ENCODE results near the gene HCRTR1.

The HCRTR1 gene

DNA sequence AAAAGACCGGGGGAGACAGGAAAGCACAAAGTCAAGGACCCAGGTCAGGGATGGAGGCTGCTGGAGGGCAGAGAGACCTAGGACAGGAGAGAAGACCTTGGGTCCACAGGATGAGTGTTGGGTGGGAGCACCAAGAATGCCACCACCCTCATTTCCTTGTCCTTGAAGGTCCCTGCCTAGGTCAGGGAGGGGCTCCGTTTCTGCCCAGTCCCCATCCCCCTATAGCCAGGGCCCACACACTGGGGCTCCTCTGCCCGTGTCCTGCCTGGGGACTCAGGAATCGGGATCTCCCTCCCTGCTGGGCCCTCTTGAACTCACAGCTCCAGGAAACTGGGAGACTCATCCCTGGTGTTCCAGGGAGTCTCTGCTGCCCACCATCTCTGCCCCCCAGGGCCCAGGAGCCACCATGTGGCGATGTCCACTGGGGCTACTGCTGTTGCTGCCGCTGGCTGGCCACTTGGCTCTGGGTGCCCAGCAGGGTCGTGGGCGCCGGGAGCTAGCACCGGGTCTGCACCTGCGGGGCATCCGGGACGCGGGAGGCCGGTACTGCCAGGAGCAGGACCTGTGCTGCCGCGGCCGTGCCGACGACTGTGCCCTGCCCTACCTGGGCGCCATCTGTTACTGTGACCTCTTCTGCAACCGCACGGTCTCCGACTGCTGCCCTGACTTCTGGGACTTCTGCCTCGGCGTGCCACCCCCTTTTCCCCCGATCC is 40.6 kb upstream of the HCRTR1 start:
- Mint-ChIP-seq H3K4me3 (no peak overlapping the region), H3K27ac (no peak overlapping the region), H3K36me3 (ENCODE audit: low read depth) (no peaks in the 10 kb centered on the region), H3K27me3 (ENCODE audit: low read depth) (peaks cover 12% of the 10 kb centered on the region), H3K4me1 (ENCODE audit: low read depth) (peaks cover 3% of the 10 kb centered on the region), H3K9me3 (no peaks in the 10 kb centered on the region)

DNA sequence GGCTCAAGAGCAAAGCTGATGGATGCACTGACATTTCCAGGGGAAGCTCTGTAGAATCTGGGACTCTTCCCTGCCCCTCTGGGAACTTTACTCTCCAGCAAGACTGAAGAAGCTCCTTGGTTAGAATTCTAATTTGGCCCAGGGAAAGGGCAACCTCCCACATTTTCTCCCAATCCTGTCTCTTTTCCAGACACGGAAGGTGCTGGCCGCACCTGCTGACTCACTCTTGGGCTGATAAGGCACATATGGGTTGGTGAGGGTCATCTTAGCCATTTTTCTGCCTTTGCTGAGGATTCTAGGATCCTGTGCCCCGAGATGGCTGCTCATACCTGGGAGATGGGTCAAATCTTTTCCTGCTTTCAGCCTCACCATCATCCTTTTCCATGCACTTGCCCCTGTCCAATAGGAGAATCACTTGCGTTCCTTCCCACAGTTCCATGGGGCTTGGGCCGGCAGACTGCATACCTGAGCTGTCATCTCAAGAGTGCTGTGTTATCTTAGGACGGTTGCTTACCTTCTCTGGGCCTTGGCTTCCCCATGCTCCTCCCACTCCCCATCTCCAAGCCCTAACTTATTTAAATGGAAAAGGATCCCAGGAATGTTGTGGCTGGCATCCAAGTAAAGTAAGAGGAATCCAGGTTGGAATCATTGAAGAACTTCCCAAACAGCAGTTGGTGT is 39.8 kb upstream of the HCRTR1 start:
- peaks cover 3% of the 10 kb centered on the region for H3K4me1 Mint-ChIP-seq (ENCODE audit: low read depth)
- peaks cover 12% of the 10 kb centered on the region for H3K27me3 Mint-ChIP-seq (ENCODE audit: low read depth)
- H3K4me3 Mint-ChIP-seq, result no peak overlapping the region
- no peaks in the 10 kb centered on the region for H3K36me3 Mint-ChIP-seq (ENCODE audit: low read depth)
- H3K9me3 Mint-ChIP-seq, result no peaks in the 10 kb centered on the region
- no peak overlapping the region for H3K27ac Mint-ChIP-seq

GRCh38 chr1:31579374-31579773 is 38.1 kb upstream of the HCRTR1 start:
- Mint-ChIP-seq H3K4me3 (no peak overlapping the region), H3K27me3 (ENCODE audit: low read depth) (peaks cover 12% of the 10 kb centered on the region), H3K9me3 (no peaks in the 10 kb centered on the region), H3K4me1 (ENCODE audit: low read depth) (peaks cover 3% of the 10 kb centered on the region), H3K27ac (no peak overlapping the region), H3K36me3 (ENCODE audit: low read depth) (no peaks in the 10 kb centered on the region)

DNA sequence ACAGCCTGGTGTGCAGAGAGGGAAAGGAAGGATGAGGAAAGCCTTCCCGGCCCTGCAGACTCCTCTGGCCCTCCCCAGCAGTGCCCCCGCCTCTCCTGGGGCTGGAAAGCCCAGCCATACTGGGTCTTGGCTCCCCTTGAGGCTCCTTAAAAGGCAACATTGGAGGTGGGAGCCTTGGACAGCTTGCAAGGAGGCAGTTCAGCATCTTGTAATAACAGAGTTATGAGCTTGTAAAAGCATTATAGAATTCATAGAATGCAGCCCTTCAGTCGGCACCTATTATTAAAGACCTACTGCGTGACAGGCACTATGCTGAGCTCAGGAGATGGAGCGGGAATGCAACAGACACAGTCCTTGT is 37.0 kb upstream of the HCRTR1 start:
- Mint-ChIP-seq H3K4me1 (ENCODE audit: low read depth) (peaks cover 3% of the 10 kb centered on the region), H3K36me3 (ENCODE audit: low read depth) (no peaks in the 10 kb centered on the region), H3K27me3 (ENCODE audit: low read depth) (peaks cover 12% of the 10 kb centered on the region), H3K4me3 (no peak overlapping the region), H3K27ac (no peak overlapping the region), H3K9me3 (no peaks in the 10 kb centered on the region)

GRCh38 chr1:31580891-31581603 is 36.4 kb upstream of the HCRTR1 start:
- Mint-ChIP-seq H3K27me3 (ENCODE audit: low read depth) (peaks cover 11% of the 10 kb centered on the region), H3K4me1 (ENCODE audit: low read depth) (peaks cover 3% of the 10 kb centered on the region), H3K27ac (no peak overlapping the region), H3K36me3 (ENCODE audit: low read depth) (no peaks in the 10 kb centered on the region), H3K4me3 (no peak overlapping the region), H3K9me3 (no peaks in the 10 kb centered on the region)

DNA sequence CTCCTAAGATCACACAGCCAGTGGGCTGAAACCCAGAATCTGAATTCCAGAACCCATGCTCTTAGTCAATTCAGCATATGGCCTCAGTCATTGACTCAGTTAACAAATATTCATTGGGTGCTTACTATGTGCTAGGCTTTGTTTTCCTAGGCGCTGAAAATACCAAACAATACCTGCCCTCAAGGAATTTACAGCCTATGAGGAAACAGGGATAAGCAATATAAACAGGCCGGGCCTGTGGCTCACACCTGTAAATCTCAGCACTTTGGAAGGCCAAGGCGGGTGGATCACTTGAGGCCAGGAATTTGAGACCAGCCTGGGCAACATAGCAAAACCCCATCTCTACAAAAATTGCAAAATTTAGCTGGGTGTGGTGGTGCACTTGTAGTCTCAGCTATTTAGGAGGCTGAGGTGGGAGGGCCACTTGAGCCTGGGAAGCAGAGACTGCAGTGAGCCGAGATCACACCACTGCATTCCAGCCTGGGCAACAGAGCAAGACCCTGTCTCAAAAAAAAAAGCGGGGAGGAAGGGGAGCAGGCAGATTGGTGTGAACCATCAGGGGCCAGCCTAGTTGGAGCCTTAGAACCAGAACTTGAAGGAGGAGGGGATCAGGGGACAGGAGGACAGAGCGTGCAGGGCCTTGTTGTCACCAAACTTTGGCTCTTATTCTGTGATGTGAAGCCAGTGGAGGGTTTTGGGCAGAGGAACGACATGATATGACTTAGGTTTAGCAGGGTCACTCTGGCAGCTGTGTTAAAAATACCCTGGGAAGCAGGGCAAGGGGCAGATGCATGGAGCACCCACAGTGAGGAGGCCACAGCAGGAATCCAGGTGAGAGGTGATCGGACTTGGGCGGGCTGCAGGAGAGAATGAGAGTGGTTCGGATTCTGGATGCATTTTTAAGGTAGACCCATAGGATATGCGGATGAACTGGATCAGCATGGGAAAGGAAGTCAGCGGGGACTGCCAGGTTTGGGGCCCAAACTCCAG is 35.4 kb upstream of the HCRTR1 start:
- Mint-ChIP-seq H3K27ac (peak overlapping the region; percentile 34), H3K27me3 (ENCODE audit: low read depth) (peaks cover 4% of the 10 kb centered on the region), H3K4me1 (ENCODE audit: low read depth) (no peaks in the 10 kb centered on the region), H3K4me3 (no peak overlapping the region), H3K36me3 (ENCODE audit: low read depth) (no peaks in the 10 kb centered on the region), H3K9me3 (no peaks in the 10 kb centered on the region)

- no peak overlapping the region for H3K4me3 Mint-ChIP-seq
- H3K36me3 Mint-ChIP-seq (ENCODE audit: low read depth), result no peaks in the 10 kb centered on the region
- H3K27ac Mint-ChIP-seq, result no peak overlapping the region
- no peaks in the 10 kb centered on the region for H3K4me1 Mint-ChIP-seq (ENCODE audit: low read depth)
- H3K27me3 Mint-ChIP-seq (ENCODE audit: low read depth), result peaks cover 8% of the 10 kb centered on the region
- no peaks in the 10 kb centered on the region for H3K9me3 Mint-ChIP-seq
Observed at GRCh38 chr1:31583082-31583994, 34.2 kb upstream of the HCRTR1 start.

DNA sequence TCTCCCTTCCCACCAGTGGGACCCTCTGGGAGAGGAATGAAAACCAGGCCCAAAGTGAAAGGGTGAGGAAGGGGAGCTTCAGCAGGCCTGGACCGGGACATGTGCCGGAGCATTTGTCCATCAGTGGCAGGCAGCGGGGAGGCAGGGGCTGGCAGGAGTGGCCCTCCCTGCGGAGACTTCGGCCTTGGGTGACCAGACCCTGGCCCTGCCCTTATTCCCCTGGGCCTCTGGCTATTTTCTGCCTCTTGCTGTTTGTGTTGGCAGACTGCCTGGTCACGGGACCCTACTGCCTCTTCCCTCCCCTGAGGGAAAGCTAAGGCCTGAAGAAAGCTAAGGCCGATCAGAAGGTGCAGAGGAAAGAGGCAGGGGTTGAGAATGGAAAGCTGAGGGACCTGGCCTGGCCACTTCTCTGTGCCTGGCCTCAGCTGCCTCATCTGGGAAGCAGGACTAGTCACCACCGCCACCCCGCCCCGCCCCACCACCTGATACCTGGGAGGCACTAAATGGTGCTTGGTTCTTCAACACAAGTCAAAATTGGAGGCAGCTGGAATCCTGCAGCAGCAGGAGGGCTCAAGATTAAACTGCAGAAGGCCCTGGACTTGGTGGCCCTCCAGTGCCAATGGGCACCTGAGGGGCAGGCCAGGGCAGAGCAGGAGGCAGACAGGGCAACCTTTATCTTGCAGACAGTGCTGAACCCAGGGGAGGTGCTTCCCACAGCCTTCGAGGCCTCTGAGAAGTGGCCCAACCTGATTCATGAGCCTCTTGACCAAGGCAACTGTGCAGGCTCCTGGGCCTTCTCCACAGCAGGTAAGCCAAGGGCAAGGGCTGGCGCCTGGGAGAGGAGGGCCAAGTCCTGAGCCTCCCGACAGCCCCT is 33.3 kb upstream of the HCRTR1 start:
- no peaks in the 10 kb centered on the region for H3K9me3 Mint-ChIP-seq
- H3K4me1 Mint-ChIP-seq (ENCODE audit: low read depth), result no peaks in the 10 kb centered on the region
- no peak overlapping the region for H3K4me3 Mint-ChIP-seq
- peaks cover 11% of the 10 kb centered on the region for H3K27me3 Mint-ChIP-seq (ENCODE audit: low read depth)
- no peaks in the 10 kb centered on the region for H3K36me3 Mint-ChIP-seq (ENCODE audit: low read depth)
- no peak overlapping the region for H3K27ac Mint-ChIP-seq

DNA sequence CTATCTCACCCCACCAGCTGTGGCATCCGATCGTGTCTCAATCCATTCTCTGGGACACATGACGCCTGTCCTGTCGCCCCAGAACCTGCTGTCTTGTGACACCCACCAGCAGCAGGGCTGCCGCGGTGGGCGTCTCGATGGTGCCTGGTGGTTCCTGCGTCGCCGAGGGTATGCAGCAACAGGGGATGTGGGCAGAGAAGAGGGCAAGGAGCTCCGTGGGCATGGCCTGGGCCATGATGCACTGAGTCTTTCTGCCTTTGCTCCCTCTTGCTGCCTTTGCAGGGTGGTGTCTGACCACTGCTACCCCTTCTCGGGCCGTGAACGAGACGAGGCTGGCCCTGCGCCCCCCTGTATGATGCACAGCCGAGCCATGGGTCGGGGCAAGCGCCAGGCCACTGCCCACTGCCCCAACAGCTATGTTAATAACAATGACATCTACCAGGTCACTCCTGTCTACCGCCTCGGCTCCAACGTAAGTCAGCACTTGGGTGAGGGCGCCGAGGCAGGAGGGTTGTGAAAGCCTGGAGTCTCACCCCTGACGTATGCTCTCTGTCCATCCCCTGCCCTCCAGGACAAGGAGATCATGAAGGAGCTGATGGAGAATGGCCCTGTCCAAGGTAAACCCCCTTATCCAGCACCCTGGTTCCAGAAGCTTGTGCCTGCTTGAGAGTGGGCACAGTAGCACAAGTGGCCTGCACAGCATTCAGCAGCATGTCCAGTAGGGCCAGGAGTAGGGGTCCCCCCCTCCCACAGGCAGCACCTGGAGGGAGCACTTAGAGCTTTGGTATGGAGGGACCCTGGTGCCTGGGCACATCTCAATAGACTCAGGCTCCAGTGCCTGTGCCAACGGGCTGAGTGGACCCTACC is 32.4 kb upstream of the HCRTR1 start:
- Mint-ChIP-seq H3K4me1 (ENCODE audit: low read depth) (no peaks in the 10 kb centered on the region), H3K36me3 (ENCODE audit: low read depth) (no peaks in the 10 kb centered on the region), H3K27me3 (ENCODE audit: low read depth) (peaks cover 11% of the 10 kb centered on the region), H3K27ac (no peak overlapping the region), H3K4me3 (no peak overlapping the region), H3K9me3 (no peaks in the 10 kb centered on the region)

GRCh38 chr1:31585736-31586365 is 31.6 kb upstream of the HCRTR1 start:
- no peak overlapping the region for H3K4me3 Mint-ChIP-seq
- H3K4me1 Mint-ChIP-seq (ENCODE audit: low read depth), result no peaks in the 10 kb centered on the region
- H3K36me3 Mint-ChIP-seq (ENCODE audit: low read depth), result no peaks in the 10 kb centered on the region
- peaks cover 15% of the 10 kb centered on the region for H3K27me3 Mint-ChIP-seq (ENCODE audit: low read depth)
- H3K9me3 Mint-ChIP-seq, result no peaks in the 10 kb centered on the region
- no peak overlapping the region for H3K27ac Mint-ChIP-seq

- Mint-ChIP-seq H3K27ac (no peak overlapping the region), H3K36me3 (ENCODE audit: low read depth) (no peaks in the 10 kb centered on the region), H3K4me3 (no peak overlapping the region), H3K27me3 (ENCODE audit: low read depth) (peaks cover 15% of the 10 kb centered on the region), H3K4me1 (ENCODE audit: low read depth) (no peaks in the 10 kb centered on the region), H3K9me3 (no peaks in the 10 kb centered on the region)
Observed at GRCh38 chr1:31586376-31587327, 30.8 kb upstream of the HCRTR1 start.
